ENCODE measurements around the gene PLA2G2C. TPM values are rescaled to one million over a fixed set of nuclear protein-coding genes. Genes with fewer than 3 reads are reported as not detected.
"Not testable (repeated sequence)": the region's sequence is repeated elsewhere in the genome, so short reads cannot be mapped to it uniquely, and the experiment has no call there.

PLA2G2C gene, protein sequence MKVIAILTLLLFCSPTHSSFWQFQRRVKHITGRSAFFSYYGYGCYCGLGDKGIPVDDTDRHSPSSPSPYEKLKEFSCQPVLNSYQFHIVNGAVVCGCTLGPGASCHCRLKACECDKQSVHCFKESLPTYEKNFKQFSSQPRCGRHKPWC
- under 1 TPM in 3 of 4 donors, not detected in 1; 0.04 to 0.30 (median 0.09) TPM for polyA plus RNA-seq (ENCODE audit: insufficient read length in 4 of 4)

DNA sequence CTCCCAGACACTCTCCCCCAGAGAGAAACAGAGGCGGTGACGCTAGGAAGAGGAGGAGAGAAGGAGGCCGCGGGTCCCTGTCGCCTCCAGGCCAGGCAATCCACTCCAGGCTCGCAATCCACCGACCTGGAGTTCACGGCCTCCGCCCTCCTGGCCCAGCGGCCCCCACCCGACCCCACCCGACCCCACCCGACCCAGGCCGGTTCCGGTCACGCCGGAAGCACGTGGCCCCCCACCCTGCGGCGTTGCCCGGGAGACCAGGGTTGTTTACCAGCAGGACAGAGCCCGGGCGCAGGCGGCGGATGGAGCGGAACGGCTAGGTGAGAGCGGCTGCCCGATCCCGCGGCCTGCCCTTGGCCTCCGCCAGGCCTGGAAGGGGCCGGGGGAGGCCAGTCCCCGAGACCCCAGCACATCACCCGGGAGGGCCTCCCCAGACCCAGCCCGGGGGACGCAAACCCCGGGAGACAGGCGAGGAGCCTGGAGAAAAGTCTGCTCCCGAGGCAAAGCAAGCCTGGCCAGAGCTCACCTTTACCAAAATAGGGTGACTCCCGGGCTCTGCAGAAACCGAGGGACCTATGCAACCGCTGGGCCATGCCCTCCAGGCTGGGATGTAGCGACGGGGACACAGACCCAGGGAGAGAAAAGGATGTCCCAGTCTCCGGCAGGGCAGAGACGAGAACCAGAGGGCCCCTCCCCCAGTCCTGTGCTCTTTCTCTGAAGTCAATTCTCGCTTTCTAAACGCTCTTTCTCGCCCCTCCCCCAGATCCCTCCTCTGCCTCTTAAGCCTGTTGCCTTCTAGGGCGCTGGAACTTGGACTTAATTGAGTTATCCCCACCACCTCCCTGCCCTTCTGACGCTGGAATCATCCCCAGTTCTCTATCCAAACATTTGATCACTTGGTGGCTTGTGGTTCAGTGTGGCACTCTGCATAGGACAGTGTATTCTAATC is at the start of gene PLA2G2C, which contains the start of gene UBXN10:
TSS of gene PLA2G2C (minus strand) at position 685 of the 949 bp plus-strand sequence. CDS start 9,155 bp downstream, outside the sequence.
TSS of gene UBXN10 (plus strand) at position 263 of the 949 bp plus-strand sequence. CDS start 4,466 bp downstream, outside the sequence.
- peak in 3 of 4 donors; percentile 33 to 58 (median 48) for DNase-seq (ENCODE audit: low read depth in 4 of 4, low spot score in 3 of 4)

DNA sequence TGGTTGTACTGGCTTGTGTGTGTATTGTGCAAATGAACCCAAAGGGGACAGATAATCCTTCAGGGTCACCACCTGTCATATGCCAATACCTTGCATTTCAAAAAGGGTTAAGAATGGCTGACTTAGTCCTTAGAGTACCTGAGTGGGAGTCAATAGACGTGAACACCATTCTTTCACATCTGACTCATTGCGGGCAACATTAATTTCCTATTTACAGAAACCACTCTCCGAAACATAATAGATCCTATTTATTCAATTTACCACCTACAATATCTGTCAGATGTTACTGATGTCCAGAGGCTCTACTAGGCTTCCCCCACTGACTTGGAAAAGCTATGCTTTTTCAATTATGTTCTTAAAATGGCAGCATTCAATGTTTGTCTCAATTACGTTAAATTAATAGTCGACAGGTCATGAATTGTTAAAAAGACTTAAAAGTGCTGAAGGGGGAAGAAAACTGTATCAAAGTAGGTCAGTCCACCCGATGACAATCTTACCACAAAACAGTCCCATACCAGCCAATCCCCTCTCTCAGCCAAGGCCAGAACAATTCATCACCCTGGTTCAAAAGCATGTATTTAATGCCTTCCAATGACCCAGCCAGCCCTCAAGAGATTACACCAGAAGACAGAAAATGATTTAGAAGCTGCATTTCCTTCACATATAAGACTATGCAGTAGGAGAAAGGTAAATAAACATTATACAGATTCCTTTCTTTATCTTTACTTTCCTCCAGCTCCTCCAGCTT is 48.6 kb upstream of the PLA2G2C start:
- no peak for DNase-seq (ENCODE audit: low read depth in 4 of 4, low spot score in 3 of 4)

DNA sequence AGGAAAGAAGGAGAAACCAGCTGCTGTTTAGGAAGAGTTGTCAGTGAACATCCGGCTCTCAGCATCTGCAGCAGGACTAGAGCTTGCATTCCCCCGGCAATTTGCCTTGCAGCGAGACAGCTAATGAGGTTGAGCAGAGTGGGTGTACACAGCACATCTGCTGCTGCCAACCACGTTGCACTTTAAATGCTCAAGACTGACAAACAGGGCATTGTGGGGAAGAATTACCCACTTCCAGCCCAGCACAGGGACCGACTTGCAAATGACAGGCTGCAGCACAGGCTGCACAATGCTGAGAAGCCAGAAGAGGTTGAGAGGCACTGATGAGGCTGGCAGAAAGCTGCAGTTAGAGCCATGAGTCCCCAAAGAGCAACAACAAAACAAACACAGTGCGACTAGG is 47.5 kb upstream of the PLA2G2C start:
- DNase-seq (ENCODE audit: low read depth in 4 of 4, low spot score in 3 of 4) = no peak

DNA sequence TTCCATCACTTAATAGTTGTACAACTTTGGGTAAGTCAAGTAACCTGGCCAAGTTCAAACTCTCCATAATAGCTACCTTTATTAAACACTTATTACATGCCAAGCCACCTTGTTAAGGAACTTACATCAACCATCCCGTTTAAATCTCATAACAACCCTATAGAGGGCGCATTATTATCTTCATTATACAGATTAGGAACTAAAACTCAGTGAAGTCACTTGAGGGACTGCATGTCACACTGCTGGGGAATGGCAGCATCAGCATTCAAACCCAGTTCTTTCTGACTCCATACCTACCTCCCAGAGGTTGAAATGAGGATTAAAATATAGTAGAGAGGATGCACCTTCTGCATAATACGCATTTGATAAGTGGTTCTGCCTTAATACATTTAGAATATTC is 47.1 kb upstream of the PLA2G2C start:
- no peak for DNase-seq (ENCODE audit: low read depth in 4 of 4, low spot score in 3 of 4)

DNA sequence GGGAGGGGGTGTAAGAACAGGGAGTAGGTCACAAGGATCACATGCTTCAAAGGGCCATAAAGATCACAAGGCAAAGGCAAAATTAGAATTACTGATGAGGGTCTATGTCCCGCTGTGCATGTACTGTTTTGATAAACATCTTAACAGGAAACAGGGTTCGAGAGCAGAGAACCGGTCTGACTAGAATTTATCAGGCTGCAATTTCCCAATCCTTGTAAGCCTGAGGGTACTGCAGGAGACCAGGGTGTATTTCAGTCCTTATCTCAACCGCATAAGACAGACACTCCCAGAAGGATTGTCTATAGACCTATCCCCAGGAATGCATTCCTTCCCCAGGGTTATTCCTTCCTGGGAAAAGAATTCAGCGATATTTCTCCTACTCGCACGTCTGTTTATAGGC is 46.2 kb upstream of the PLA2G2C start:
- not testable (repeated sequence) for DNase-seq (ENCODE audit: low read depth in 4 of 4, low spot score in 3 of 4)

DNA sequence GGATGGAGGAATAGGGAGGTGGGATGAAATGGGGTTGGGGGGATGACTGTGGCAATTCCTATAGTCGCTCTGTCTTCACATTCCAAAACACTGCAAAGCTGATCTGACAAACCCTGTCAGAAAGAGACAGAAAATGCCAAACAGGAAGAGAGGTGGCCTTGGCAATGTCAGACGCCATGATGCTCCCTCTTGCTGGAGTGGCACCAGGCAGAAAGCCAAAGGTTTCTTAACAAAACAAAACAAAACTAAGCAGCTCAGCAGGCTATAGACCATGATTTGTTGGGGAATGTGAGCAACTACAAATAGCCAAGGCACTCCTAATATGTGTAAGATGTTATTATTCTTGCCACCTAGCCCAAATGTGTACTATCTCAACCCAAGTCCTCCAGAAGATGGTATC is 42.9 kb upstream of the PLA2G2C start:
- no peak for DNase-seq (ENCODE audit: low read depth in 4 of 4, low spot score in 3 of 4)

DNA sequence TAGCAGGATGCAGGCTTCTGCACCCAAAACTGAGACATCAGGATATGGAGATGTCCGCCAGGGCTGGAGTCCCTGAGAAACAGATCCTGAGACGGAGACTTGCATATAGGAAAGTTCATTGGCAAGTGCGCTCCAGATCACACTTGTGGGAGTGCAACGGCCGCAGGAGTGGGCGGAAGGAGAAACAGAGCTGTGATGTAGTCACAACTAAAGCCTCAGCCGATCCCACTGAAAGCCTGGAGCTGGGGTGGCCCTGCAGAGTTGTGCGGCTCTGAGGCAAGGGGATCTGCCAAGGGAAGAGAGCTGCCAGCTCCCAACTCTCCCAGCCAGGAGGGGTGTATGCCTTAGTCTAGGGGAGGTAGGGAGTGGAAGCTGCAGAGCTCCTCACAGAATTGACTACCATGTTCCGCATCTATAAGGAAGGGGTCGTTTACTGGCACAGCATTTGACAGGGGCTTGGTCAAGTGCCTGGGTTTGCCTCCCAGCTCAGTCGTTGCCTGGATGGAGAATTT is 42.1 kb upstream of the PLA2G2C start:
- DNase-seq (ENCODE audit: low read depth in 4 of 4, low spot score in 3 of 4) = no peak

DNA sequence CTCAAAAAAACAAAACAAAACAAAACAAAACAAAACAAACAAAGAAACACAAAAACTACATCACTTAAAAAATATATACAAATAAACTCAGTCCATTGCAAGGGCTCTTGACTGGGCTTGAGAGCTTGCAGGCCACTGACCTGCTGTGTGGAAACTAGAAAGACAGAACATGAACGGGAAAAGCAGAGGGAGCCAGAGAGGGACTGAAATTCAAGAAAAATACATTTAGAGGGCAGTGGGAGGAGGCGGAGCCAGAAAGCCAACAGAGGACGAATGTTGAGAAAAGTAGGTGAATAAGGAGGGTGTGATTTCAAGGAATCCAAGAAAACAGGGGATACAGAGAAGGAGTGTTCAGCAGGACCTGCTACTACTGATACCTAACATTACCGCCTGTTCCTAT is 41.4 kb upstream of the PLA2G2C start:
- DNase-seq (ENCODE audit: low read depth in 4 of 4, low spot score in 3 of 4) = no peak

DNA sequence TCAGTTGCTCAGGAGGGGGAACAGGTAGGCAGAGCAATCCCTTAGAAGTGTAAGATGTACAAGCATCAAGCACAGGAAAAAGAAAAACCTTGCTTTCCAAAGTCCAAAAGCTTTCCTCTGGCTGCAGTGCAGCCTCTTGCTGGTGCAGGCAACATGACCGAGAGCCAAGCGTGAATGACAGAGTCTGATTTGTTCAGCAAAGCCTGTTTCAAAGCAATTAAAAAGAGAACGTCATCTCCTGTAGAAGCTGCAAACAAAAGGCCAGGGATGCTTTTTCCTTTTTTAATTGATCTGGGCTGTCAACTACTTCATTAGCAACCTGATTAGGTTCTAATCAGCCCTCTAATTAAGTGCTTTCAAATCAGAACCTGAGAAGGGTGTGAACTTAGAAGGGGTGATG is 38.2 kb upstream of the PLA2G2C start:
- no peak for DNase-seq (ENCODE audit: low read depth in 4 of 4, low spot score in 3 of 4)

DNA sequence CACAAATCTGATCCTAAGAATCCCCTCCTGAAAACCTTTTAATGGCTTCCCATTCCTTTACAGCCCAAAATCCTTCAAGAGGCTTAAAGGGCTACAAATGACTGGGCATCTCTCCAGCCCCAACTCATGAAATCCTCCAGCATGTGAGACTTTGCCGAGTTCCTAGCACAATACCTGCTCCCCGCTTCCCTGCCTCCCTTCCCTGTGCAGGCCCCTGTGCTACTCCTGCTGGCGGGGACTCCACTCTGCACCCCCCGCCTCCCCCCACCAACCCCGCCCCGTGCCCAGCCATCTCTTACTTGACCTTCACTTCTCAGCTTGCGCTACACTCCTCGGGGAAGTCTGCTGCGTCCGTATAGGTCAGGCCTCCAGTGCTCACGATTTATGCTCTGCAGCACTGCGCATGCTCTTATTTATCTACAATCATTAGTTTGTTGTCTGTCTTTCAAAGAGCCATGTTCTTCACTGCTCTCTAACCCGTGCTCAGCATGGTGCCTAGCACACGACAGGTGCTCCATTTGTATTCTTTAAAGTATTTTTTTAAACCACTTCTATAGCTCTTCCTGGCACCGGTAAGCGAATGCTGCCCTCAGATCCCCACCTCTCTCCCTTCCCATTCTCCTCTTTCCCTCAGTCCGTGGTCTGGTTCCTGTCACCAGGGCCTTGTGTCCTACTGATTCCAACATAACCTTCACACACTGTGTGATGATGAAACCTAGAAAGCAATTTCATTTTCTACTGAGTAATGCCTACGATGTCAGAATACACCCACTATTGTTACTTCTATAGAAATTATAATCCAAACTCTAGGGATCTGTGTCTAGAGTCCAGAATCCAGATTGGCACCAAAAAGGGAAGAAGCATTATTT is 37.5 kb upstream of the PLA2G2C start:
- DNase-seq (ENCODE audit: low read depth in 4 of 4, low spot score in 3 of 4) = peak in 1 of 4 donors; percentile 38

DNA sequence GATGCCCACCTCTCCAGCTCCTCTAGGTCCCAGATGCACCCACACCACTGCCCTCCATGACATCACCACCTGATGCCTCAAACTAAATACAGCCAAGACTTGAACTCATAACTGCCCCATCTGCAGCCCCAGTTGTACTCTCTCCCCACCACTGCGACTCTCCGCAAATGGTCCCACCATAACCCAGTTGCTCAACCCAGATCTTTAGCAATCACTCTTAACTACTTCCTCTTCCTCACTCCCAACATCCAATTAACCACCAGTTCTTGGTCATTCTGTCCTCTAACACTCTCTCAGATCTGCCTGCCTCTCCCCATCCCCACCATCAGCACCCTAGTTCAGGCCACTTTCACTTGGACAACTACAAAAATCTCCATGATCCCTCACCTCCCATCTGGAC is 36.8 kb upstream of the PLA2G2C start:
- DNase-seq (ENCODE audit: low read depth in 4 of 4, low spot score in 3 of 4) = no peak

DNA sequence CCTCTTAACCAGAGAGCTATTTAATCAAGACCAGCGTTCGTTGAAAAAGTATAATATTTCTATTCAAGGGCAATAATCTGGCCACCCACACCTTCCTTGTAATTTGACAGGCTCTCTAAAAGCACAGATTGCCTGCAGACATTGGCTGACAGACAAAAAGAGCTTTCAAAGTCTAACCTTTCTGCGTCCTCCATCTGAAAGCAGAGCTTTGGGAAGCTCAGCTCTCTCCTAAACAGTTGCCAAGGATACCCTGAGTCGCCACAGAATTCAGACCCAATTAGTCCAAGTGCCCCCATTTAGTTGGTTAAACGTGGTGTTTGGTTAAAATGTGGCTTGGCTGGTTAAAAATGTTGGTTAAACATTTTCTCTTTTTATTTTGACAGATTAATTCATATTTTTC is 33.7 kb upstream of the PLA2G2C start:
- DNase-seq (ENCODE audit: low read depth in 4 of 4, low spot score in 3 of 4) = no peak

DNA sequence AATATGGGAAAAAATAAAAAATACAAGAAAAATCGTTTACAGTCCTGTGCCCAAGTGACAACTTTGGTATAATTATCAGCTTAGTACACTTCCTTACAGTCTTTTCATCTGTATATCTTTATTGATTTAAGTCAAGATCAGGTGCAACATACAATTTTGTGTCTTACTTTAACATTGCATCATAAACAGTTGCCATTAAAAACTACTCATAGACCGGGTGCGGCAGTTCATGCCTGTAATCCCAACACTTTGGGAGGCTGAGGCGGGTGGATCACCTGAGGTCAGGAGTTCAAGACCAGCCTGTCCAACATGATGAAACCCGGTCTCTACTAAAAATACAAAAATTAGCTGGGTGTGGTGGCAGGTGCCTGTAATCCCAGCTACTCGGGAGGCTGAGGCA is 32.7 kb upstream of the PLA2G2C start:
- not testable (repeated sequence) for DNase-seq (ENCODE audit: low read depth in 4 of 4, low spot score in 3 of 4)

DNA sequence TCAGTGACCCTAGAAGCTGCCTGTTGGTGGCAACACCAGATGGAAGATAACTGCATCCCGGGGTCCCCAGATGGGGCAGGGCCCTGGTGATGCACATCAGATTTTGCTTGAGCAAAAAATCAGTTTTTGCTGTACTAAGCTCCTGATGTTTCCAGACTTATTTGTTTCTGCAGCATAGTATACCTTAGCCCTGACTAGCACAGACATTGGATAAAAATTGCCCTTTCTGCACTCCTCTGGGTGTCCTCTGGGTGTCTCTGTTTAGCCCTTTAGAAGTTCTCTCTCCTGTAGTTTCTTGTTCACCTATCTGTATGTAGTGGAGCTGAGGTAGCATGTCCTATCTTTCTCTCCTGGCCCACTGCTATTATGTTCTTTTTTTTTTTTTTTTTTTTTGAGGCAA is 30.3 kb upstream of the PLA2G2C start:
- DNase-seq (ENCODE audit: low read depth in 4 of 4, low spot score in 3 of 4) = no peak

DNA sequence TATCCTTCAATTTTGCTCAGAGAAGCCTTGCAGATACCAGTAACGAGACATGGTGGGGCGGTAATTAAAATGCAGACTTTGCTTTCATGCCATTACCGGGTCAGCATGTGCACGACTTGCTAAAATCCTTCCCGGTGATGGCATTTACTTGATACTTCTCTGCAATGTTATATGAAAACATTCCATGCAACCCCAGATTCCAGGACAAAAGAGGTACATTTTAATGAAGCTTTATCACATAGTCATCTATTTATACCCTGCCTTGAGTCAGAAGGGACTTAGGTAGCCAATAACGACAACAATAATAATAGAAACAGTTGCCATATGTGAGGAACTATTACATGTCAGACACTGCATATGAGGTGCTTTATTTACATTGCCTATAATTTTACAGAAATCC is 29.4 kb upstream of the PLA2G2C start:
- DNase-seq (ENCODE audit: low read depth in 4 of 4, low spot score in 3 of 4) = no peak

DNA sequence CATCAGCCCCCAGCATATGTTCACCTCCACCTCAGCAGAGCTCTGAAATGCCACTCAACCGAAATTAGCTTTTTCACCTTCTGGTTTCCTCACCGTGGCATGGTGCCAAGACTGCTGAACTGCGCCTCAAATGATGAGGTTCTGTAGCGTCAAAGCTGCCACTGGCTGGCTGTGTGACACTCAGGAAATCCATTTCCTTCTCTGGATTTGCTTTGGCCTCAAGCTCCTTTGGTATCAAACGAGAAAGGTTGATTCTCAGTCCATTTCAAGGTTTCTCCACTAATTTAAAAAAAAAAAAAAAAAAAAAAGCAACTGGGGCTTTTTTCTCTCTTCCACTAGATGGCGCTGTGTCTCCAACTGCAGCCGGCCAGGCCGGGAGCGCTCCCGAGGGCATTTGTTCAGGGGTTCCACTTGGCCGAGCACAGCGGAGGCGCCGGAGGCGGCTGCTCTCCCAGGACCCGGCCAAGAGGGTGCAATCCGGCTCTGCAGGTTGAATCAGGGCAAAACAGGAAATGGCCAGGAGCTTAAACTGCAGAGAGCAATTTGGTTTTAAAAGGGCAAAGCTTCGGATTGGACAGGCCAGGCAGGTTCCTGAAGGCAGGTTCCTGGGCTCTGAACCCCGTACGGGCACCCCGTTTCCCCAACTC is 26.5 kb upstream of the PLA2G2C start:
- DNase-seq (ENCODE audit: low read depth in 4 of 4, low spot score in 3 of 4) = peak; percentile 54 to 79 (median 72)

DNA sequence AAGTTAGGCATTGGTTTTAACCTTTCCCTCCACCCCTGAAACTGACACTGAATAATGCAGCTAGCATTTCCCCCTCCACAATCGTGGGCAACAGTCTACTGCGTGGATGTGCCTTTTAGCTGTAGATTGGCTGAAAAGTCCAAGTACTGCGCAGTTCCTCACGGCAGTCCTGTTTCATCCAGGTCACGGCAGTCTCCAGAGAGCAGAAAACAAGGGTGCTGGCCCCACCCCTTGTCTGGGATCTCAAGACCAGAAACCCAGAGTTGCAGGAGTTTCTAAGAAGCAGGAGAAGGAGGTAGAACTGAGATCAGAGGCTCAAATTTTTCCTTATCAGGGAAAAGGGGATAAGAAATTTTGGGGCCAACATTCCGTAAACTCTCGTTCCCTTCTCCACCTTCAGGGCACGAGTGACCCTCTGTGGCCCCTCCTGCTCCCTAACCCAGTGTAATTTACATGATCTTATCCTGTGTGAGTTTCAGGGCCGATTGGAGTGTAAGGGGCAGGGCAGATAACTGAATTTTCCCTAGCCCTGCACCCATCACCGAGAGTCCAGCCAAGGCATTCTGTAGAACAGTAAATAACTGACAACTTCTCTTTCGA is 25.9 kb upstream of the PLA2G2C start:
- DNase-seq (ENCODE audit: low read depth in 4 of 4, low spot score in 3 of 4) = no peak

DNA sequence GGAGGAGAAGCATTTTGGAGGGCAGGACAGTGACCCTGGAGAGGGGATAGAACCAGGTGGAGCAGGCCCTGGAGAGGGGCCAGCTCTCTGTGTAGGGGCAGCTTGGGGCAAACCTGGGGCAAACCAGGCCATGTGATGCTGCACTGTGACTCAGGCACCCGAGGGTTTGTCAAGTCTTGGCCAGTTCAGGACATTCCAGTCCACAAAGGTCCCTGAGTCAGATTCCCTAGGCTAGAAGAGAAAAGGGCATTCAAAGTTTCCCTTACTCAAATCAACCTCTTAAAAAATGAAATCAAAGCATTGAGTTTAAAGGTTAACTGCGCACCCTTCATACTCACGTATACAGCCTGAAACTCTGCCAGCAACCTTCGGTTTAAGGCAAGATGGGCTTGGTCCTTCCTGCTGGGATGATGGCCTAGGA is 25.2 kb upstream of the PLA2G2C start:
- DNase-seq (ENCODE audit: low read depth in 4 of 4, low spot score in 3 of 4) = no peak

All from right renal pelvis (tissue), 4 donors.